Neural cell (in vitro differentiated cells): ENCODE results near the gene LRMDA. TPM values are rescaled to one million over a fixed set of nuclear protein-coding genes. Genes with fewer than 3 reads are reported as not detected.

Source experiments
- H2AFZ ChIP-seq: fragments of 200-600, 300-800 bp; sonication (generic), shearing (Covaris generic); 2 replicates; pipeline ENCODE4 v1.6.0; 2014; ENCODE audit warnings: low read depth, mild to moderate bottlenecking, antibody characterized with exemption, low read length, moderate library complexity
- H3F3A ChIP-seq: fragments of 200-600 bp; shearing (Covaris generic); 2 replicates; pipeline ENCODE4 v1.6.1; 2016; ENCODE audit warnings: mild to moderate bottlenecking, moderate library complexity, mixed read lengths, antibody characterized with exemption, low read length; ENCODE audit not compliant: insufficient read depth, poor library complexity, severe bottlenecking
- H3K27ac ChIP-seq: fragments of 200-600, 300-800 bp; sonication (generic), shearing (Covaris generic); 2 replicates; pipeline ENCODE4 v1.5.1; 2014; ENCODE audit warnings: mild to moderate bottlenecking, low read length, moderate library complexity
- H3K27me3 ChIP-seq: fragments of 300-800, 200-600 bp; sonication (generic), shearing (Covaris generic); 2 replicates; pipeline ENCODE4 v1.6.0; 2014; ENCODE audit warnings: mild to moderate bottlenecking, low read depth, low read length, moderate library complexity; ENCODE audit not compliant: insufficient read depth
- H3K36me3 ChIP-seq: fragments of 300-800, 200-600 bp; sonication (generic), shearing (Covaris generic); 2 replicates; pipeline ENCODE4 v1.5.1; 2014; ENCODE audit warnings: mild to moderate bottlenecking, antibody characterized with exemption, low read length, moderate library complexity; ENCODE audit not compliant: insufficient read depth
- H3K4me2 ChIP-seq: fragments of 300-800, 200-600 bp; sonication (generic), shearing (Covaris generic); 2 replicates; pipeline ENCODE4 v1.6.0; 2014; ENCODE audit warnings: mild to moderate bottlenecking, low read length
- H3K4me3 ChIP-seq: fragments of 300-800, 200-600 bp; sonication (generic), shearing (Covaris generic); 2 replicates; pipeline ENCODE4 v1.5.1; 2014; ENCODE audit warnings: mild to moderate bottlenecking, low read length, moderate library complexity
- H3K79me2 ChIP-seq: fragments of 200-600 bp; shearing (Covaris generic); replicated peaks from 2 replicates; pipeline ENCODE4 v1.6.0; 2014; ENCODE audit warnings: mild to moderate bottlenecking, low read length, moderate library complexity; ENCODE audit not compliant: insufficient read depth
- H3K9ac ChIP-seq: fragments of 300-800, 200-600 bp; sonication (generic), shearing (Covaris generic); 2 replicates; pipeline ENCODE4 v1.6.1; 2016; ENCODE audit warnings: mild to moderate bottlenecking, low read length, mixed read lengths
- H3K9me2 ChIP-seq: fragments of 200-600 bp; shearing (Covaris generic); 2 replicates; pipeline ENCODE4 v1.6.1; 2016; ENCODE audit warnings: mild to moderate bottlenecking, low read length, mixed read lengths; ENCODE audit not compliant: insufficient read depth
- H3K9me3 ChIP-seq: fragments of 200-600, 300-800 bp; sonication (generic), shearing (Covaris generic); 2 replicates; pipeline ENCODE4 v1.6.1; 2016; ENCODE audit warnings: mild to moderate bottlenecking, mixed run types, low read length, moderate library complexity, mixed read lengths
- H4K20me1 ChIP-seq: fragments of 200-600 bp; shearing (Covaris generic); 2 replicates; pipeline ENCODE4 v1.6.1; 2016; ENCODE audit warnings: mild to moderate bottlenecking, mixed run types; ENCODE audit not compliant: insufficient read depth
- CTCF ChIP-seq: fragments of 450-650 bp; IDR thresholded peaks from 2 replicates; pipeline ENCODE4 v1.5.1; 2014; ENCODE audit warnings: antibody characterized with exemption, mild to moderate bottlenecking, moderate library complexity; ENCODE audit not compliant: poor library complexity, severe bottlenecking
- EP300 ChIP-seq: fragments of 450-650 bp; conservative IDR thresholded peaks from 2 replicates; pipeline ENCODE4 v1.6.1; 2014; ENCODE audit warnings: antibody characterized with exemption, mild to moderate bottlenecking, moderate library complexity; ENCODE audit not compliant: poor library complexity, severe bottlenecking
- EZH2 ChIP-seq: fragments of 200-600, 300-800 bp; shearing (Covaris generic), sonication (generic); IDR thresholded peaks from 2 replicates; pipeline ENCODE4 v1.6.1; 2014; ENCODE audit warnings: antibody characterized with exemption, low read length, borderline replicate concordance, mild to moderate bottlenecking; ENCODE audit not compliant: insufficient read depth, poor library complexity, severe bottlenecking
- MXI1 ChIP-seq: fragments of 450-650 bp; conservative IDR thresholded peaks from 2 replicates; pipeline ENCODE4 v1.6.1; 2014; ENCODE audit warnings: antibody characterized with exemption, mild to moderate bottlenecking; ENCODE audit not compliant: poor library complexity, severe bottlenecking
- POLR2AphosphoS5 ChIP-seq: IDR thresholded peaks from 2 replicates; pipeline ENCODE4 v1.6.1; 2012
- RAD21 ChIP-seq: fragments of 450-650 bp; conservative IDR thresholded peaks from 2 replicates; pipeline ENCODE4 v1.6.1; 2014; ENCODE audit warnings: antibody characterized with exemption, mild to moderate bottlenecking, moderate library complexity
- REST ChIP-seq: IDR thresholded peaks from 2 replicates; pipeline ENCODE4 v1.6.1; 2012; ENCODE audit warnings: borderline replicate concordance
- SMC3 ChIP-seq: fragments of 450-650 bp; conservative IDR thresholded peaks from 2 replicates; pipeline ENCODE4 v1.6.1; 2014; ENCODE audit warnings: antibody characterized with exemption, mild to moderate bottlenecking, moderate library complexity; ENCODE audit not compliant: poor library complexity
- TAF1 ChIP-seq: IDR thresholded peaks from 2 replicates; pipeline ENCODE4 v1.6.1; 2012; ENCODE audit warnings: low read depth
- polyA plus RNA-seq: library from polyadenylated mRNA; depleted of rRNA; stranded (reverse); fragments of >200 nt; gene quantifications from 2 replicates; pipeline ENCODE4 v1.2.3, GENCODE V29; 2014

Gene LRMDA
- polyA plus RNA-seq, 1 donor from 2014 or later: 5.6 TPM

DNA sequence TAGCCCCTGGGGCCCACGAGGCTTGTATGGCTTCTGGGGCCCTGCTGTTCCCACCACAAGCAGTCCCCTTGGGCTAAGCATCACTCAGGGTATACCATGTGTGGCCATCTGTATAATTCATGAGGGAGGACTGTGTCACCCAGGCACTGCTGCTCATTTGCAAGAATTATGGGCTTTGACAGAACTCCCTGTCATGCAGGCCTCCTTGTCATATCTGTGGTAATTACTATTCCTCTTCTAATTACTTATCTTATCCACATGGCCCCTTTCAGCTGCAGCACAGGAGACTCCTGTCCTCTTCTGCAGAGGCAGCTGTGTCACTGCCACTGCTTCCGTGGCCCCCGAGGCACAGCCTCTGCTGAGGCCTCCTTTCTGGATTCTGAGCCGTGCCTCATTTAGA is 46.3 kb downstream of the LRMDA start:
- Histone ChIP-seq H3K9me2 (no peaks in the 10 kb centered on the region), H3K4me2 (no peak overlapping the region), H3K9ac (no peak overlapping the region), H3K36me3 (no peaks in the 10 kb centered on the region), H2AFZ (no peak overlapping the region), H3K27me3 (no peaks in the 10 kb centered on the region), H4K20me1 (no peaks in the 10 kb centered on the region), H3K9me3 (peaks cover 12% of the 10 kb centered on the region), H3F3A (no peaks in the 10 kb centered on the region), H3K79me2 (no peaks in the 10 kb centered on the region), H3K4me3 (no peak overlapping the region), H3K27ac (no peak overlapping the region)
- TF ChIP-seq REST: no peak
- no peak for TF ChIP-seq CTCF
- no peak for TF ChIP-seq RAD21
- TF ChIP-seq MXI1: no peak
- TF ChIP-seq SMC3: no peak
- TF ChIP-seq EP300: no peak
- TF ChIP-seq POLR2AphosphoS5: no peak
- TF ChIP-seq TAF1: no peak
- no peak for TF ChIP-seq EZH2

- H3K9ac ChIP-seq: no peak overlapping the region
- no peaks in the 10 kb centered on the region for H3K9me3 ChIP-seq
- TF ChIP-seq MXI1 (no peak), EZH2 (no peak), RAD21 (no peak), TAF1 (no peak), REST (no peak), SMC3 (no peak), CTCF (no peak), POLR2AphosphoS5 (no peak), EP300 (no peak)
- no peaks in the 10 kb centered on the region for H3K36me3 ChIP-seq
- no peaks in the 10 kb centered on the region for H3K27me3 ChIP-seq
- no peaks in the 10 kb centered on the region for H3F3A ChIP-seq
- H3K4me2 ChIP-seq: no peak overlapping the region
- no peaks in the 10 kb centered on the region for H4K20me1 ChIP-seq
- H3K79me2 ChIP-seq: no peaks in the 10 kb centered on the region
- H3K27ac ChIP-seq: no peak overlapping the region
- H3K9me2 ChIP-seq: no peaks in the 10 kb centered on the region
- no peak overlapping the region for H2AFZ ChIP-seq
- no peak overlapping the region for H3K4me3 ChIP-seq
These were observed 49.0 kb downstream of the LRMDA start for GRCh38 chr10:75480374-75480773.
